ENCODE measurements around the gene KARS1. TPM values are rescaled to one million over a fixed set of nuclear protein-coding genes. Genes with fewer than 3 reads are reported as not detected.

Gene KARS1
- total RNA-seq (2022; extraction: Qiagen RNA extraction), result 156 to 178 TPM (median 164 TPM) in 5 replicates

DNA sequence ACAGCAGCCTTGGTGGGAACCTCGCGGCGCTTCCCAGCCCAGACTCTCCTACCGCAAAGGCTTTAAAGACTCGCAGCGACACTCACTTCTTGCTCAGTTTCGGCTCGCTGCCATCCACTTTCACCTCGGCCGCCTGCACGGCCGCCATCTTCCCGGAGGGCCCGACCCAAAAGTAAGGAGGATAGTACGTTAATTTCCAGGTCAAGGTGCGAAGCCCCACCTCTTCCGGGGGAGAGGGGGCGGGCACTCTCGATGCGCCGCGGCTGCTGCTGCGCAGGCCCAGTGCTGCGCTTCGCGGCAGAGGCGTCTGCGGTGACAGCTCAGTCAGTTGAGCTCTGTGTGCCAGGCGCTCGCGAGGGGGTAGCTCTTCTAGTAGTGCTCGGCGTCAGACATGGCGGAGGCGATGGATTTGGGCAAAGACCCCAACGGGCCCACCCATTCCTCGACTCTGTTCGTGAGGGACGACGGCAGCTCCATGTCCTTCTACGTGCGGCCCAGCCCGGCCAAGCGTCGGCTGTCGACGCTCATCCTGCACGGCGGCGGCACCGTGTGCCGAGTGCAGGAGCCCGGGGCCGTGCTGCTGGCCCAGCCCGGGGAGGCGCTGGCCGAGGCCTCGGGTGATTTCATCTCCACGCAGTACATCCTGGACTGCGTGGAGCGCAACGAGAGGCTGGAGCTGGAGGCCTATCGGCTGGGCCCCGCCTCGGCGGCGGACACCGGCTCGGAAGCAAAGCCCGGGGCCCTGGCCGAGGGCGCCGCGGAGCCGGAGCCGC is at the start of gene KARS1, which contains the start of gene TERF2IP:
TSS of gene KARS1 (minus strand) at position 174 of the 773 bp plus-strand sequence. CDS start at position 148, 26 bp downstream.
TSS of gene TERF2IP (plus strand) at position 282 of the 773 bp plus-strand sequence. CDS start at position 392, 110 bp downstream.

DNA sequence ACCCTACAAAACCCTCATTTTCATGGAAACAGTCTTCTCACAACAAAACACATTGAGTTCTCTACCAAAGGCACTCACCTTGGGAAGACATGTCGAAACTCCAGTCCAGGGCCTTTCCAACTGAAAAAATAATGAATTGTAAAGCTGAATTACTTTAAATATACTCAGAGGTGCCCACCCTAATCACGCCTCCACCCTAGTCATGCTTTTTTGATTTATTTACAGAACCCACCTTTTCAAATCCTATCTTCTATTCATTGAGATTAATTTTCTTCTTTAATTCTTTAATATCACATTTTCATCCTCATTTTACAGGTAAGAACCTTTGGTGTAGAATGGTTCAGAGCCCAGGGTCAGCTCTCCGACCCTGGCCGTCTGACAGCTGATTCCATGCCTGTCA is 29.4 kb upstream of the KARS1 start, which contains the start of gene CPHXL2:
TSS of gene CPHXL2 (minus strand) at position 101 of the 400 bp plus-strand sequence. CDS start at position 91, 10 bp downstream.

GRCh38 chr16:75622761-75623605 is 24.5 kb downstream of the KARS1 start, which contains the start of gene ADAT1:
ADAT1 (minus strand) TSS chr16:75623281; CDS start chr16:75620799, 2,482 bp downstream.

Other genes with a start within 250 kb of the KARS1 start
- gene CFDP1, start 214.2 kb downstream of the KARS1 start, total RNA-seq (2022; extraction: Qiagen RNA extraction), result 61.0 to 74.5 TPM (median 65.0 TPM) in 5 replicates
- gene TMEM170A, start 183.0 kb downstream of the KARS1 start, total RNA-seq (2022; extraction: Qiagen RNA extraction), result 13.8 to 15.5 TPM (median 14.5 TPM) in 5 replicates
- 0.09 to 0.30 TPM (median 0.20 TPM) in 5 replicates for gene CHST6, start 152.2 kb downstream of the KARS1 start, total RNA-seq (2022; extraction: Qiagen RNA extraction)
- gene CHST5, start 111.6 kb downstream of the KARS1 start, total RNA-seq (2022; extraction: Qiagen RNA extraction), result not detected in 5 replicates
- gene TMEM231, start 91.4 kb downstream of the KARS1 start, total RNA-seq (2022; extraction: Qiagen RNA extraction), result 8.2 to 10.6 TPM (median 9.0 TPM) in 5 replicates
- 85.8 to 90.1 TPM (median 87.9 TPM) in 5 replicates for gene GABARAPL2, start 81.3 kb downstream of the KARS1 start, total RNA-seq (2022; extraction: Qiagen RNA extraction)
- 33.1 to 35.5 TPM (median 35.1 TPM) in 5 replicates for gene ADAT1, start 24.4 kb downstream of the KARS1 start, total RNA-seq (2022; extraction: Qiagen RNA extraction)
- 41.4 to 45.0 TPM (median 44.1 TPM) in 5 replicates for gene TERF2IP, start 108 bp upstream of the KARS1 start, total RNA-seq (2022; extraction: Qiagen RNA extraction)
- not detected in 5 replicates for gene CPHXL2, start 29.3 kb upstream of the KARS1 start, total RNA-seq (2022; extraction: Qiagen RNA extraction)
- gene DUXB, start 53.8 kb upstream of the KARS1 start, total RNA-seq (2022; extraction: Qiagen RNA extraction), result 0.08 to 0.09 TPM in 2 of 5 replicates, not detected in the others
- gene CPHXL, start 78.8 kb upstream of the KARS1 start, total RNA-seq (2022; extraction: Qiagen RNA extraction), result not detected in 5 replicates

Data from A549 treated with AZD2906 at 1 μM for 4 hours (cell line).